H9 (cell line): ENCODE results near the gene GGA2. TPM values are rescaled to one million over a fixed set of nuclear protein-coding genes. Genes with fewer than 3 reads are reported as not detected.

Experiments used
- DNase-seq: peaks from one replicate; pipeline ENCODE4 v3.0.0-alpha.2; 2017
- H2AFZ ChIP-seq: one replicate; pipeline ENCODE4 v1.6.1; 2013; ENCODE audit warnings: mild to moderate bottlenecking, low read length, control low read depth, moderate library complexity
- H2AK5ac ChIP-seq: 2 replicates; pipeline ENCODE4 v1.6.1; 2013; ENCODE audit warnings: low read length, control low read depth, mixed read lengths; ENCODE audit not compliant: insufficient read length
- H2BK120ac ChIP-seq: one replicate; pipeline ENCODE4 v1.6.1; 2013; ENCODE audit warnings: low read depth, mild to moderate bottlenecking, low read length, control low read depth, inconsistent platforms; ENCODE audit not compliant: poor library complexity, severe bottlenecking
- H2BK12ac ChIP-seq: 2 replicates; pipeline ENCODE4 v1.6.1; 2013; ENCODE audit warnings: low read length, control low read depth, mixed read lengths, low read depth; ENCODE audit not compliant: insufficient read length
- H2BK15ac ChIP-seq: 2 replicates; pipeline ENCODE4 v1.6.1; 2013; ENCODE audit warnings: low read depth, low read length, control low read depth
- H2BK20ac ChIP-seq: one replicate; pipeline ENCODE4 v1.6.1; 2013; ENCODE audit warnings: low read depth, mild to moderate bottlenecking, low read length, control low read depth, inconsistent platforms; ENCODE audit not compliant: poor library complexity, severe bottlenecking
- H2BK5ac ChIP-seq: 2 replicates; pipeline ENCODE4 v1.6.1; 2013; ENCODE audit warnings: low read length, control low read depth, mixed read lengths; ENCODE audit not compliant: insufficient read length
- H3K14ac ChIP-seq: 2 replicates; pipeline ENCODE4 v1.6.1; 2013; ENCODE audit warnings: low read length, control low read depth; ENCODE audit not compliant: insufficient read depth
- H3K18ac ChIP-seq: 2 replicates; pipeline ENCODE4 v1.6.1; 2013; ENCODE audit warnings: low read depth, mild to moderate bottlenecking, mixed read lengths, low read length, control low read depth; ENCODE audit not compliant: insufficient read length
- H3K23ac ChIP-seq: 2 replicates; pipeline ENCODE4 v1.6.1; 2013; ENCODE audit warnings: low read length, control low read depth, mixed read lengths, low read depth; ENCODE audit not compliant: insufficient read length
- H3K23me2 ChIP-seq: 2 replicates; pipeline ENCODE4 v1.6.1; 2013; ENCODE audit warnings: low read depth, mild to moderate bottlenecking, mixed read lengths, low read length, control low read depth; ENCODE audit not compliant: insufficient read length, poor library complexity, severe bottlenecking
- H3K27ac ChIP-seq: 2 replicates; pipeline ENCODE4 v1.5.1; 2013; ENCODE audit warnings: low read length, control low read depth, mixed read lengths, low read depth; ENCODE audit not compliant: insufficient read length
- H3K27me3 ChIP-seq: 2 replicates; pipeline ENCODE4 v1.6.1; 2013; ENCODE audit warnings: low read length, control low read depth, inconsistent platforms; ENCODE audit not compliant: insufficient read depth
- H3K4ac ChIP-seq: 2 replicates; pipeline ENCODE4 v1.6.1; 2013; ENCODE audit warnings: low read depth, mild to moderate bottlenecking, control low read depth, inconsistent platforms, low read length, moderate library complexity
- H3K4me1 ChIP-seq: 2 replicates; pipeline ENCODE4 v1.6.1; 2013; ENCODE audit warnings: low read length, control low read depth, inconsistent platforms; ENCODE audit not compliant: insufficient read depth
- H3K4me2 ChIP-seq: 2 replicates; pipeline ENCODE4 v1.6.1; 2013; ENCODE audit warnings: low read length, control low read depth, mixed read lengths; ENCODE audit not compliant: insufficient read length, insufficient read depth
- H3K56ac ChIP-seq: 2 replicates; pipeline ENCODE4 v1.6.1; 2013; ENCODE audit warnings: low read depth, mild to moderate bottlenecking, mixed read lengths, low read length, control low read depth; ENCODE audit not compliant: insufficient read length
- H3K79me1 ChIP-seq: 2 replicates; pipeline ENCODE4 v1.6.1; 2013; ENCODE audit warnings: low read depth, mild to moderate bottlenecking, moderate library complexity, low read length, control low read depth, inconsistent platforms; ENCODE audit not compliant: insufficient read depth, poor library complexity, severe bottlenecking
- H3K79me2 ChIP-seq: 2 replicates; pipeline ENCODE4 v1.6.1; 2013; ENCODE audit warnings: low read length, control low read depth, inconsistent platforms; ENCODE audit not compliant: insufficient read depth
- H3K9ac ChIP-seq: 2 replicates; pipeline ENCODE4 v1.6.1; 2013; ENCODE audit warnings: low read length, control low read depth, mixed read lengths; ENCODE audit not compliant: insufficient read length; ENCODE audit errors: extremely low read depth
- H3K9me3 ChIP-seq: one replicate; pipeline ENCODE4 v1.6.1; 2013; ENCODE audit warnings: low read depth, low read length, inconsistent platforms; ENCODE audit not compliant: control insufficient read depth
- H3T11ph ChIP-seq: one replicate; pipeline ENCODE4 v1.6.1; 2013; ENCODE audit warnings: mild to moderate bottlenecking, low read length, control low read depth, inconsistent platforms
- H4K20me1 ChIP-seq: one replicate; pipeline ENCODE4 v1.6.1; 2013; ENCODE audit not compliant: control insufficient read depth, insufficient read length, insufficient read depth
- H4K5ac ChIP-seq: 2 replicates; pipeline ENCODE4 v1.6.1; 2013; ENCODE audit warnings: low read depth, mild to moderate bottlenecking, mixed read lengths, low read length, control low read depth; ENCODE audit not compliant: insufficient read length
- H4K8ac ChIP-seq: replicated peaks from 2 replicates; pipeline ENCODE4 v1.6.1; 2013; ENCODE audit warnings: low read length, control low read depth, mixed read lengths, low read depth; ENCODE audit not compliant: insufficient read length
- H4K91ac ChIP-seq: 2 replicates; pipeline ENCODE4 v1.6.1; 2013; ENCODE audit warnings: low read depth, mild to moderate bottlenecking, moderate library complexity, mixed read lengths, low read length, control low read depth; ENCODE audit not compliant: insufficient read length
- H3K27ac Mint-ChIP-seq, 3 experiments: 2 replicates in 2 of 3; 3 replicates in 1 of 3; pipeline ENCODE4 v1.8.0; 2020 to 2021; ENCODE audit warnings: mixed read lengths in 3 of 3, mild to moderate bottlenecking in 1 of 3, moderate library complexity in 1 of 3
- H3K27me3 Mint-ChIP-seq: 2 replicates; pipeline ENCODE4 v1.8.0; 2021; ENCODE audit warnings: low read depth, mild to moderate bottlenecking, moderate library complexity, mixed read lengths
- H3K36me3 Mint-ChIP-seq, 3 experiments: 2 replicates in 2 of 3; 3 replicates in 1 of 3; pipeline ENCODE4 v1.8.0; 2020 to 2021; ENCODE audit warnings: low read depth in 3 of 3, mixed read lengths in 3 of 3; ENCODE audit not compliant: insufficient read depth in 1 of 3
- H3K4me1 Mint-ChIP-seq, 2 experiments: 2 replicates each; pipeline ENCODE4 v1.8.0; 2020; ENCODE audit warnings: mixed read lengths in 2 of 2
- H3K4me3 Mint-ChIP-seq, 2 experiments: 2 replicates in 1 of 2; 3 replicates in 1 of 2; pipeline ENCODE4 v1.8.0; 2020 to 2021; ENCODE audit warnings: mild to moderate bottlenecking in 2 of 2, mixed read lengths in 2 of 2, moderate library complexity in 1 of 2
- H3K9me3 Mint-ChIP-seq, 2 experiments: 2 replicates in 1 of 2; 3 replicates in 1 of 2; pipeline ENCODE4 v1.8.0; 2020; ENCODE audit warnings: mild to moderate bottlenecking in 2 of 2, mixed read lengths in 2 of 2, moderate library complexity in 1 of 2
- WGBS: extraction: QIAGEN DNeasy Blood & Tissue Kit; methylation state at CpG from one replicate; pipeline ENCODE4 v1.1.7; 2013; ENCODE audit warnings: missing lambda C conversion rate, low lambda C conversion rate, mixed read lengths; ENCODE audit not compliant: insufficient read length; ENCODE audit errors: extremely low coverage; 5-methylcytosine and 5-hydroxymethylcytosine counted together
- total RNA-seq: library from RNA; stranded (reverse); gene quantifications from 2 replicates; pipeline ENCODE4 v1.2.1, GENCODE V29; 2021
- TF ChIP-seq, protein P1 (sequence below): fragments of 200-600 bp; sonication (generic); conservative IDR thresholded peaks from 3 replicates; pipeline ENCODE4 v1.8.0; 2021; ENCODE audit warnings: antibody characterized with exemption, mild to moderate bottlenecking

The GGA2 gene
- total RNA-seq, 1 experiment from 2014 or later: 143 TPM

DNA sequence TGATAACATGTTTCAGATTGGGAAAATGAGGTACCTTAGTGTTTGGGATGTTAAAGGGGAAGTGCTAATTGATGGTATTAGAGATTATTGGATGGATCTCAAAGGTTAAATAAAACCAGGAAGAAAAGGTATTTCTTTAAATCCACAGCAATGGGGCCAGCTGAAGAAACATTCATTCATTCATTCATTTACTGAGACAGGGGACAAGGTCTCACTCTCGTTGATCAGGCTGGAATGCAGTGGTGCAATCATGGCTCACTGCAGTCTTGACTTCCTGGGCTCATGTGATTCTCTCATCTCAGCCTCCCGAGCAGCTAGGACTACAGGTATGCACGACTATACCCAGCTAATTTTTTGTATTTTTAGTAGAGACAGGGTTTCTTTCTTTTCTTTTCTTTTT, 27.1 kb upstream of the GGA2 start:
- Histone ChIP-seq H3T11ph (no peak overlapping the region), H3K9ac (no peak overlapping the region), H2BK12ac (no peak overlapping the region), H4K20me1 (no peaks in the 10 kb centered on the region), H2BK5ac (no peak overlapping the region), H3K4me2 (no peak overlapping the region), H3K18ac (no peak overlapping the region), H2AFZ (no peak overlapping the region), H3K4me1 (no peaks in the 10 kb centered on the region), H3K56ac (no peak overlapping the region), H3K79me2 (no peaks in the 10 kb centered on the region), H3K79me1 (no peaks in the 10 kb centered on the region), H3K9me3 (no peaks in the 10 kb centered on the region), H4K91ac (no peak overlapping the region), H2AK5ac (no peak overlapping the region), H4K8ac (no peak overlapping the region), H3K4ac (no peak overlapping the region), H2BK15ac (no peak overlapping the region), H2BK20ac (no peak overlapping the region), H3K23me2 (no peaks in the 10 kb centered on the region), H3K27ac (no peak overlapping the region), H3K27me3 (no peaks in the 10 kb centered on the region), H4K5ac (no peak overlapping the region), H3K14ac (no peak overlapping the region), H3K23ac (no peak overlapping the region), H2BK120ac (no peak overlapping the region)
- Mint-ChIP-seq H3K9me3 (no peaks in the 10 kb centered on the region), H3K27ac (no peak overlapping the region), H3K36me3 (peaks cover 26 to 79% (median 52%) of the 10 kb centered on the region in 3 experiments; a peak in 6 of 7 replicates), H3K27me3 (no peaks in the 10 kb centered on the region), H3K4me3 (no peak overlapping the region), H3K4me1 (no peaks in the 10 kb centered on the region)
- no peak for DNase-seq
- WGBS: no CpG with 5 or more reads among the region's 3 CpGs
- TF ChIP-seq, protein P1, sequence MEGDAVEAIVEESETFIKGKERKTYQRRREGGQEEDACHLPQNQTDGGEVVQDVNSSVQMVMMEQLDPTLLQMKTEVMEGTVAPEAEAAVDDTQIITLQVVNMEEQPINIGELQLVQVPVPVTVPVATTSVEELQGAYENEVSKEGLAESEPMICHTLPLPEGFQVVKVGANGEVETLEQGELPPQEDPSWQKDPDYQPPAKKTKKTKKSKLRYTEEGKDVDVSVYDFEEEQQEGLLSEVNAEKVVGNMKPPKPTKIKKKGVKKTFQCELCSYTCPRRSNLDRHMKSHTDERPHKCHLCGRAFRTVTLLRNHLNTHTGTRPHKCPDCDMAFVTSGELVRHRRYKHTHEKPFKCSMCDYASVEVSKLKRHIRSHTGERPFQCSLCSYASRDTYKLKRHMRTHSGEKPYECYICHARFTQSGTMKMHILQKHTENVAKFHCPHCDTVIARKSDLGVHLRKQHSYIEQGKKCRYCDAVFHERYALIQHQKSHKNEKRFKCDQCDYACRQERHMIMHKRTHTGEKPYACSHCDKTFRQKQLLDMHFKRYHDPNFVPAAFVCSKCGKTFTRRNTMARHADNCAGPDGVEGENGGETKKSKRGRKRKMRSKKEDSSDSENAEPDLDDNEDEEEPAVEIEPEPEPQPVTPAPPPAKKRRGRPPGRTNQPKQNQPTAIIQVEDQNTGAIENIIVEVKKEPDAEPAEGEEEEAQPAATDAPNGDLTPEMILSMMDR: no peak
